H1 (cell line): ENCODE measurements around the gene ISY1. TPM values are rescaled to one million over a fixed set of nuclear protein-coding genes. Genes with fewer than 3 reads are reported as not detected.

ENCODE experiments used
- BACH1 ChIP-seq: IDR thresholded peaks from 2 replicates; pipeline ENCODE4 v1.6.1; 2012; ENCODE audit warnings: low read length, improper control_type of control experiment
- CHD2 ChIP-seq: IDR thresholded peaks from 2 replicates; pipeline ENCODE4 v1.6.1; 2012; ENCODE audit warnings: low read length, improper control_type of control experiment
- CTCF ChIP-seq, 3 experiments: IDR thresholded peaks; 1 replicate in 2 of 3; 2 replicates in 1 of 3; pipeline versions ENCODE4 v1.5.1 to v1.6.1; 2011; ENCODE audit warnings: low read length in 3 of 3, mild to moderate bottlenecking in 3 of 3, inconsistent platforms in 2 of 3, low read depth in 1 of 3, moderate library complexity in 1 of 3; ENCODE audit not compliant: insufficient read depth in 1 of 3; ENCODE audit errors: control extremely low read depth in 1 of 3
- E2F6 ChIP-seq: IDR thresholded peaks from 2 replicates; pipeline ENCODE4 v1.6.1; 2012; ENCODE audit warnings: inconsistent platforms
- HDAC2 ChIP-seq, 2 experiments: fragments of 300-600 bp in 1 of 2; sonication (generic) in 1 of 2; IDR thresholded peaks; 2 replicates each; pipeline ENCODE4 v1.6.1; 2011 to 2012; ENCODE audit warnings: low read depth in 2 of 2, low read length in 2 of 2, mild to moderate bottlenecking in 2 of 2, moderate library complexity in 2 of 2, borderline replicate concordance in 1 of 2, inconsistent platforms in 1 of 2
- JUND ChIP-seq: IDR thresholded peaks from 2 replicates; pipeline ENCODE4 v1.6.1; 2011; ENCODE audit warnings: mild to moderate bottlenecking, improper control_type of control experiment, low read length
- SIRT6 ChIP-seq: IDR thresholded peaks from one replicate; pipeline ENCODE4 v1.7.1; 2012; ENCODE audit warnings: low read length, inconsistent platforms
- SIX5 ChIP-seq: IDR thresholded peaks from 2 replicates; pipeline ENCODE4 v1.6.1; 2011; ENCODE audit warnings: mild to moderate bottlenecking, low read depth, low read length
- ZNF274 ChIP-seq: IDR thresholded peaks from 2 replicates; pipeline ENCODE4 v1.7.0; 2012; ENCODE audit warnings: low read length, borderline replicate concordance; ENCODE audit errors: extremely low read depth
- polyA plus RNA-seq, 7 experiments: library from polyadenylated mRNA; depleted of rRNA in 3 of 7; stranded (reverse) in 5 of 7; unstranded in 2 of 7; fragments of >200 nt in 5 of 7; fragments of 200-250 nt in 2 of 7; gene quantifications; 1 replicate in 5 of 7; 2 replicates in 1 of 7; 4 replicates in 1 of 7; pipeline versions ENCODE4 v1.2.1 to v1.2.3, GENCODE V29; 2011 to 2013; ENCODE audit warnings: missing spikeins in 2 of 7, mixed read lengths in 2 of 7
- total RNA-seq: library from RNA; stranded (reverse); fragmentation: NEBNext Ultra II Directional; extraction: Animal tissue kit (Norgen Biotek cat#: 25700); gene quantifications from 2 replicates; pipeline ENCODE4 v1.2.1, GENCODE V29; 2021

The ISY1 gene
- total and polyA plus RNA-seq, 2 of the 8 experiments (the other 6 are each of a cell fraction or from before 2014, with no cell fraction given) = 16.6 to 38.7 TPM

- TF ChIP-seq CTCF (IDR thresholded peaks at IDR 0.05; ENCODE audit: control extremely low read depth in 1 of 3, insufficient read depth in 1 of 3, low read depth in 1 of 3, low read length in 3 of 3) (no peak), BACH1 (no peak), ZNF274 (no peak), HDAC2 (IDR thresholded peaks at IDR 0.05; ENCODE audit: borderline replicate concordance in 1 of 2, low read depth in 2 of 2, low read length in 2 of 2) (no peak), CHD2 (no peak), JUND (no peak), E2F6 (no peak), SIX5 (no peak), SIRT6 (no peak)
These were observed 21.7 kb upstream of the ISY1 start (continued) for GRCh38 chr3:129182390-129183185.
